Endothelial cell of umbilical vein (primary cell): Measurements from ENCODE around the gene IFNGR1. TPM values are rescaled to one million over a fixed set of nuclear protein-coding genes. Genes with fewer than 3 reads are reported as not detected.

ENCODE experiments used
- BruUV-seq: library from RNA; stranded (reverse); fragments of 400-500 nt; replicated peaks from 2 replicates; lab custom pipeline; 2021; lab: Mats Ljungman, UMichigan
- CTCF ChIA-PET: fragments of 300-600, 350-600 bp; sonication (Branson Sonifier 250); formaldehyde crosslinking; loops from one replicate; lab custom pipeline; 2021; ENCODE audit warnings: antibody characterized with exemption, inconsistent platforms; lab: Charles Lee
- POLR2A ChIA-PET: fragments of 300-600, 350-600 bp; sonication (Branson Sonifier 250); formaldehyde crosslinking; loops from one replicate; lab custom pipeline; 2021; ENCODE audit warnings: antibody characterized with exemption, inconsistent platforms; lab: Charles Lee
- DNase-seq: peaks from one replicate; pipeline ENCODE4 v3.0.0-alpha.2; 2011; ENCODE audit warnings: low read depth, low spot score
- FAIRE-seq: peaks from 2 replicates; lab custom pipeline; 2011; peaks lifted over from hg19 to GRCh38; lab: Jason Lieb, UNC
- H2AFZ ChIP-seq: 2 replicates; pipeline ENCODE4 v1.6.0; 2012; ENCODE audit warnings: low read depth, low read length, control low read depth, inconsistent platforms
- H3K27ac ChIP-seq: 2 replicates; pipeline ENCODE4 v1.5.1; 2011; ENCODE audit warnings: low read depth, mild to moderate bottlenecking, control low read depth, low read length, moderate library complexity; ENCODE audit not compliant: insufficient read depth
- H3K27me3 ChIP-seq, 2 experiments: 2 replicates each; pipeline versions ENCODE4 v1.6.0 to v1.6.1; 2011; ENCODE audit warnings: low read length in 2 of 2, mixed read lengths in 1 of 2; ENCODE audit not compliant: control insufficient read depth in 2 of 2, insufficient read depth in 2 of 2
- H3K36me3 ChIP-seq, 2 experiments: 2 replicates in 1 of 2; 3 replicates in 1 of 2; pipeline ENCODE4 v1.5.1; 2011; ENCODE audit warnings: low read length in 2 of 2, mild to moderate bottlenecking in 1 of 2, moderate library complexity in 1 of 2; ENCODE audit not compliant: control insufficient read depth in 2 of 2, insufficient read depth in 2 of 2; ENCODE audit errors: extremely low read depth in 1 of 2
- H3K4me1 ChIP-seq: 3 replicates; pipeline ENCODE4 v1.5.1; 2011; ENCODE audit warnings: mild to moderate bottlenecking, low read length; ENCODE audit not compliant: control insufficient read depth, insufficient read depth; ENCODE audit errors: extremely low read depth
- H3K4me2 ChIP-seq: 2 replicates; pipeline ENCODE4 v1.6.1; 2011; ENCODE audit warnings: low read length, control low read depth, mixed read lengths; ENCODE audit not compliant: insufficient read depth
- H3K4me3 ChIP-seq, 3 experiments: fragments of 200-600 bp in 1 of 3; sonication (generic), shearing (Covaris generic) in 1 of 3; replicated peaks in 1 of 3; 2 replicates each; pipeline ENCODE4 v1.5.1; 2011 to 2016; ENCODE audit warnings: control low read depth in 3 of 3, low read length in 3 of 3, mild to moderate bottlenecking in 2 of 3, inconsistent platforms in 1 of 3, low read depth in 1 of 3, moderate library complexity in 1 of 3; ENCODE audit not compliant: insufficient read depth in 1 of 3
- H3K79me2 ChIP-seq: 2 replicates; pipeline ENCODE4 v1.6.0; 2012; ENCODE audit warnings: low read length, inconsistent platforms; ENCODE audit not compliant: control insufficient read depth, insufficient read depth
- H3K9ac ChIP-seq: replicated peaks from 2 replicates; pipeline ENCODE3; 2011; ENCODE audit warnings: low read length, control low read depth; ENCODE audit not compliant: insufficient read depth; ENCODE audit errors: extremely low read depth
- H3K9me1 ChIP-seq: replicated peaks from 3 replicates; pipeline ENCODE4 v1.6.0; 2011; ENCODE audit warnings: mild to moderate bottlenecking, low read length; ENCODE audit not compliant: control insufficient read depth, insufficient read depth; ENCODE audit errors: extremely low read depth
- H3K9me3 ChIP-seq: replicated peaks from 2 replicates; pipeline ENCODE4 v1.5.1; 2012; ENCODE audit warnings: low read length, inconsistent platforms; ENCODE audit not compliant: control insufficient read depth, insufficient read depth
- H4K20me1 ChIP-seq: replicated peaks from 2 replicates; pipeline ENCODE3; 2011; ENCODE audit warnings: mild to moderate bottlenecking, low read length; ENCODE audit not compliant: control insufficient read depth, insufficient read depth; ENCODE audit errors: extremely low read depth
- EZH2 ChIP-seq: IDR thresholded peaks from 2 replicates; pipeline ENCODE4 v1.6.1; 2012; ENCODE audit warnings: borderline replicate concordance, low read depth, mild to moderate bottlenecking, moderate library complexity, low read length, inconsistent platforms; ENCODE audit not compliant: severe bottlenecking
- FOS ChIP-seq: IDR thresholded peaks from 2 replicates; pipeline ENCODE4 v1.6.1; 2011; ENCODE audit warnings: mild to moderate bottlenecking, low read length, moderate library complexity, borderline replicate concordance; ENCODE audit not compliant: insufficient read depth
- GATA2 ChIP-seq: IDR thresholded peaks from 2 replicates; pipeline ENCODE4 v1.7.0; 2011; ENCODE audit warnings: low read depth, mild to moderate bottlenecking, moderate library complexity, mixed read lengths, low read length; ENCODE audit not compliant: insufficient read length, insufficient read depth
- JUN ChIP-seq: IDR thresholded peaks from 2 replicates; pipeline ENCODE4 v1.6.1; 2011; ENCODE audit warnings: borderline replicate concordance, low read depth; ENCODE audit not compliant: insufficient read length, insufficient read depth
- MYC ChIP-seq: IDR thresholded peaks from one replicate; pipeline ENCODE4 v1.6.1; 2011; ENCODE audit warnings: mild to moderate bottlenecking, low read depth, low read length
- POLR2A ChIP-seq: IDR thresholded peaks from 2 replicates; pipeline ENCODE4 v1.6.1; 2012; ENCODE audit warnings: low read depth, mild to moderate bottlenecking, control low read depth, low read length
- POLR2AphosphoS5 ChIP-seq: IDR thresholded peaks from 2 replicates; pipeline ENCODE4 v1.6.1; 2012; ENCODE audit warnings: low read depth, mild to moderate bottlenecking, control low read depth, low read length, moderate library complexity; ENCODE audit not compliant: insufficient read depth
- dilution Hi-C: fragments of 300-500 bp; cut with MboI; formaldehyde crosslinking; loops from one replicate; pipeline ENCODE4 v1.15.0; 2019; ENCODE audit warnings: low sequenced_read_pairs; ENCODE audit not compliant: extremely low pct_ligation_motif_present
- intact Hi-C: fragments of 100-400 bp; cut with micrococcal nuclease; formaldehyde crosslinking; loops from one replicate; pipeline ENCODE4 v1.10.0; 2022
- polyA plus RNA-seq, 4 experiments: library from polyadenylated mRNA; depleted of rRNA in 3 of 4; stranded (reverse) in 3 of 4; unstranded in 1 of 4; fragments of >200 nt; gene quantifications; 2 replicates each; pipeline versions ENCODE4 v1.2.1 to v1.2.3, GENCODE V29; 2011 to 2012; ENCODE audit warnings: missing spikeins in 1 of 4
- total RNA-seq: library from RNA; stranded (reverse); gene quantifications from 2 replicates; pipeline ENCODE4 v1.2.3, GENCODE V29; 2021
- TF ChIP-seq, protein P1 (sequence below), 2 donors: IDR thresholded peaks; 1 replicate in 1 of 2; 2 replicates in 1 of 2; pipeline ENCODE4 v1.5.1; 2011; ENCODE audit warnings: low read length in 2 of 2, mild to moderate bottlenecking in 2 of 2, moderate library complexity in 2 of 2, control low read depth in 1 of 2, inconsistent platforms in 1 of 2, low read depth in 1 of 2; ENCODE audit not compliant: insufficient read depth in 1 of 2; ENCODE audit errors: extremely low read depth in 1 of 2
- TF ChIP-seq, protein P2 (sequence below): IDR thresholded peaks from 2 replicates; pipeline ENCODE4 v1.6.1; 2011; ENCODE audit not compliant: insufficient read depth, insufficient read length

The IFNGR1 gene
- total and polyA plus RNA-seq, 2 donors (not counting 3 experiments of a cell fraction or from before 2014, with no cell fraction given) = 19.1 to 31.2 TPM

DNA sequence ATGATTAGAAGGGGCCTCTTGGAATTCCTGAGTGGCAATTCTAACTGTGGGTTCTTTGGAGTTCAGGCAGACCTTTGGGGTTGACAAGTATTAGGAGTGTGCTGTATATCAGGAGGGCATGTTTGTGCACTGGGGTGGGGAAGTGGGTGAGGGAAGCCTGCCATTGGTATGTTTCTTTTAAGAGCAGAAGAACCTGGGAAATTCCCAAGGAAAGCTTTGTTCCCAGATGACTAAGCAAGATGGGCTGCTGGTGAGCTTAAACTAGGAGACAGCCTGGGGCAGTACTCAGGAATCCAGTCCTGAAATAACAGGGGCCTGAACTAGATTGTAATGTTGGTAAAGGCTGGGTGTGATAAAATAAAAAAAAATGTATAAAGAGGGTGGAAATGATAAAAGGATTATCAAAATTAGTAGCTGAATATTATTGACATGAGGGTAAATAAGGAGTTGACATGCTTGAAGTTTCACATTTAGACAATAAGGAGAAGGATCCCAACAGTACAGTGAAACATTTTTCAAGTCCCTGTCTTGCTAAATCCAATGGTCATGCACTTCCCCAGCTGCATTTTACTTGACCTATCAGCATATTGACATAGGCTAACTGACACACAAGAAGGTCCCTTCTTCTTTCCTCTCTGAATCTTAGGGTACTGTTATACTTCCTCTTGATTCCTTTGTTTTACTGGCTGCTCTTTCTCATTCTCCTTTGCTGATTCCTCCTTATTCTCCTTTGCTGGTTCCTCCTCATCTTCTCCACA lies 18.4 kb upstream of the IFNGR1 start:
- no peak overlapping the region for H2AFZ ChIP-seq
- TF ChIP-seq POLR2A (no peak), MYC (no peak), JUN (no peak), FOS (no peak), GATA2 (no peak), EZH2 (no peak), POLR2AphosphoS5 (no peak)
- TF ChIP-seq, protein P1, sequence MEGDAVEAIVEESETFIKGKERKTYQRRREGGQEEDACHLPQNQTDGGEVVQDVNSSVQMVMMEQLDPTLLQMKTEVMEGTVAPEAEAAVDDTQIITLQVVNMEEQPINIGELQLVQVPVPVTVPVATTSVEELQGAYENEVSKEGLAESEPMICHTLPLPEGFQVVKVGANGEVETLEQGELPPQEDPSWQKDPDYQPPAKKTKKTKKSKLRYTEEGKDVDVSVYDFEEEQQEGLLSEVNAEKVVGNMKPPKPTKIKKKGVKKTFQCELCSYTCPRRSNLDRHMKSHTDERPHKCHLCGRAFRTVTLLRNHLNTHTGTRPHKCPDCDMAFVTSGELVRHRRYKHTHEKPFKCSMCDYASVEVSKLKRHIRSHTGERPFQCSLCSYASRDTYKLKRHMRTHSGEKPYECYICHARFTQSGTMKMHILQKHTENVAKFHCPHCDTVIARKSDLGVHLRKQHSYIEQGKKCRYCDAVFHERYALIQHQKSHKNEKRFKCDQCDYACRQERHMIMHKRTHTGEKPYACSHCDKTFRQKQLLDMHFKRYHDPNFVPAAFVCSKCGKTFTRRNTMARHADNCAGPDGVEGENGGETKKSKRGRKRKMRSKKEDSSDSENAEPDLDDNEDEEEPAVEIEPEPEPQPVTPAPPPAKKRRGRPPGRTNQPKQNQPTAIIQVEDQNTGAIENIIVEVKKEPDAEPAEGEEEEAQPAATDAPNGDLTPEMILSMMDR (IDR thresholded peaks at IDR 0.05; ENCODE audit: extremely low read depth in 1 of 2, insufficient read depth in 1 of 2, low read depth in 1 of 2, low read length in 2 of 2) = no peak
- TF ChIP-seq, protein P2, sequence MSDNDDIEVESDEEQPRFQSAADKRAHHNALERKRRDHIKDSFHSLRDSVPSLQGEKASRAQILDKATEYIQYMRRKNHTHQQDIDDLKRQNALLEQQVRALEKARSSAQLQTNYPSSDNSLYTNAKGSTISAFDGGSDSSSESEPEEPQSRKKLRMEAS = no peak
- no peaks in the 10 kb centered on the region for H4K20me1 ChIP-seq
- H3K79me2 ChIP-seq = no peaks in the 10 kb centered on the region
- CTCF ChIA-PET = interaction anchor here (0.6 to 1.4 kb wide), 10 partner anchors 11 to 77 kb away, joined by 3 to 4 read pairs (median 3); no protein-coding TSS in a partner anchor
- DNase-seq = peak; percentile 80
- no peaks in the 10 kb centered on the region for H3K9me1 ChIP-seq
- no peak overlapping the region for H3K9ac ChIP-seq
- H3K4me3 ChIP-seq = no peak overlapping the region
- peak; percentile 59 for FAIRE-seq
- intact Hi-C loops (no loop called here), dilution Hi-C loops (no loop called here)
- no peak overlapping the region for H3K4me2 ChIP-seq
- H3K27me3 ChIP-seq = no peaks in the 10 kb centered on the region
- no TSS peak for BruUV-seq
- POLR2A ChIA-PET = no interaction called here
- peak overlapping the region; percentile 13 for H3K27ac ChIP-seq
- H3K36me3 ChIP-seq = no peaks in the 10 kb centered on the region
- no peaks in the 10 kb centered on the region for H3K9me3 ChIP-seq
- peaks cover 18% of the 10 kb centered on the region for H3K4me1 ChIP-seq
